K562 (cell line): Measurements from ENCODE around the gene OTULIN. TPM values are rescaled to one million over a fixed set of nuclear protein-coding genes. Genes with fewer than 3 reads are reported as not detected.

Experiments used
- ARHGAP35 ChIP-seq: fragments of 450-650 bp; IDR thresholded peaks from 2 replicates; pipeline ENCODE4 v1.6.1; 2018; ENCODE audit not compliant: partially characterized antibody
- CBFB ChIP-seq: sonication (generic); formaldehyde crosslinking; IDR thresholded peaks from 2 replicates; pipeline ENCODE4 v1.4.0; 2020; ENCODE audit warnings: mild to moderate bottlenecking, missing genetic modification reagents
- EZH2 ChIP-seq: IDR thresholded peaks from 2 replicates; pipeline ENCODE4 v1.6.1; 2012; ENCODE audit warnings: low read depth, mild to moderate bottlenecking, inconsistent platforms, low read length, borderline replicate concordance
- FOXA1 ChIP-seq: fragments of 450-650 bp; IDR thresholded peaks from 2 replicates; pipeline ENCODE4 v1.6.1; 2016; ENCODE audit warnings: mild to moderate bottlenecking, borderline replicate concordance
- HDAC3 ChIP-seq: fragments of 450-650 bp; IDR thresholded peaks from 2 replicates; pipeline ENCODE4 v1.6.1; 2018; ENCODE audit warnings: borderline replicate concordance, mild to moderate bottlenecking, moderate library complexity; ENCODE audit not compliant: partially characterized antibody
- NCOA2 ChIP-seq, 2 experiments: fragments of 450-650 bp; IDR thresholded peaks; 2 replicates each; pipeline ENCODE4 v1.6.1; 2018; ENCODE audit warnings: mild to moderate bottlenecking in 2 of 2, moderate library complexity in 1 of 2; ENCODE audit not compliant: partially characterized antibody in 2 of 2
- NEUROD1 ChIP-seq: fragments of 150-350 bp; IDR thresholded peaks from 2 replicates; pipeline ENCODE4 v1.6.1; 2014; ENCODE audit warnings: borderline replicate concordance, low read length, low read depth; ENCODE audit not compliant: partially characterized antibody
- NFRKB ChIP-seq: fragments of 450-650 bp; IDR thresholded peaks from 2 replicates; pipeline ENCODE4 v1.6.1; 2016; ENCODE audit warnings: low read depth
- PHF21A ChIP-seq: fragments of 450-650 bp; IDR thresholded peaks from 2 replicates; pipeline ENCODE4 v1.6.1; 2017; ENCODE audit warnings: low read depth, borderline replicate concordance
- PTBP1 ChIP-seq: fragments of 200-400 bp; formaldehyde crosslinking; IDR thresholded peaks from 2 replicates; pipeline ENCODE4 v1.6.1; 2017; ENCODE audit warnings: low read depth, low read length
- RB1 ChIP-seq: fragments of 450-650 bp; IDR thresholded peaks from 2 replicates; pipeline ENCODE4 v1.6.1; 2017; ENCODE audit warnings: low read depth, mild to moderate bottlenecking
- RBM14 ChIP-seq: fragments of 200-400 bp; formaldehyde crosslinking; IDR thresholded peaks from 2 replicates; pipeline ENCODE4 v1.6.1; 2018; ENCODE audit warnings: low read depth, mild to moderate bottlenecking, low read length, moderate library complexity, borderline replicate concordance; ENCODE audit not compliant: insufficient read depth
- SIRT6 ChIP-seq: IDR thresholded peaks from one replicate; pipeline ENCODE4 v1.6.1; 2012; ENCODE audit warnings: low read depth, mild to moderate bottlenecking, control low read depth, inconsistent platforms, low read length, moderate library complexity
- SMAD2 ChIP-seq: fragments of 150-350 bp; IDR thresholded peaks from 2 replicates; pipeline ENCODE4 v1.6.1; 2014; ENCODE audit warnings: low read depth, mild to moderate bottlenecking, low read length
- YBX1 ChIP-seq: fragments of 450-650 bp; IDR thresholded peaks from 2 replicates; pipeline ENCODE4 v1.7.1; 2016; ENCODE audit warnings: mild to moderate bottlenecking
- ZBTB34 ChIP-seq: fragments of 250-450 bp; sonication (Bioruptor Pico); IDR thresholded peaks from 2 replicates; pipeline ENCODE4 v1.8.0; 2021; ENCODE audit warnings: mild to moderate bottlenecking, moderate library complexity
- ZNF134 ChIP-seq: fragments of 250-450 bp; sonication (Bioruptor Pico); conservative IDR thresholded peaks from 2 replicates; pipeline ENCODE4 v1.4.0; 2020
- ZNF212 ChIP-seq: fragments of 450-650 bp; formaldehyde crosslinking; IDR thresholded peaks from 2 replicates; pipeline ENCODE4 v1.4.0; 2020; ENCODE audit warnings: mild to moderate bottlenecking
- ZNF274 ChIP-seq: IDR thresholded peaks from 2 replicates; pipeline ENCODE4 v1.6.1; 2011; ENCODE audit warnings: low read depth, mild to moderate bottlenecking, low read length, moderate library complexity, borderline replicate concordance
- ZNF395 ChIP-seq: fragments of 200-800 bp; sonication (Bioruptor generic); IDR thresholded peaks from 2 replicates; pipeline ENCODE4 v1.6.1; 2017; ENCODE audit warnings: missing genetic modification characterization, missing compliant biosample characterization
- ZNF398 ChIP-seq: fragments of 250-450 bp; sonication (Bioruptor Pico); IDR thresholded peaks from 2 replicates; pipeline ENCODE4 v1.8.0; 2021; ENCODE audit warnings: moderate library complexity, mild to moderate bottlenecking, inconsistent platforms
- ZNF551 ChIP-seq: fragments of 250-450 bp; sonication (Bioruptor Pico); IDR thresholded peaks from 2 replicates; pipeline ENCODE4 v1.5.0; 2021; ENCODE audit warnings: mild to moderate bottlenecking, moderate library complexity
- ZNF655 ChIP-seq: fragments of 250-450 bp; sonication (Bioruptor Pico); IDR thresholded peaks from 2 replicates; pipeline ENCODE4 v1.5.0; 2021
- ZNF668 ChIP-seq: fragments of 250-450 bp; sonication (Bioruptor Pico); IDR thresholded peaks from 2 replicates; pipeline ENCODE4 v1.8.0; 2022; ENCODE audit warnings: mild to moderate bottlenecking, inconsistent platforms
- ZNF696 ChIP-seq: fragments of 250-450 bp; sonication (Bioruptor Pico); conservative IDR thresholded peaks from 2 replicates; pipeline ENCODE4 v1.4.0; 2020; ENCODE audit warnings: mild to moderate bottlenecking, moderate library complexity
- ZNF699 ChIP-seq: fragments of 250-450 bp; sonication (Bioruptor Pico); IDR thresholded peaks from 2 replicates; pipeline ENCODE4 v1.8.0; 2021; ENCODE audit warnings: mild to moderate bottlenecking, moderate library complexity; ENCODE audit not compliant: insufficient replicate concordance
- polyA plus RNA-seq, 8 experiments: library from polyadenylated mRNA; depleted of rRNA in 4 of 8; stranded (reverse) in 5 of 8; unstranded in 3 of 8; fragments of >200 nt; fragmentation: Nextera tagmentation in 2 of 8; fragmentation: Illumina TruSeq in 1 of 8; extraction: Ambion mirVana in 2 of 8; extraction: Trizol in 1 of 8; gene quantifications; 2 replicates each; pipeline versions ENCODE4 v1.2.1 to v1.2.3, GENCODE V29; 2011 to 2014; ENCODE audit warnings: inconsistent platforms in 1 of 8, missing spikeins in 1 of 8
- total RNA-seq, 7 experiments: library from RNA; depleted of rRNA in 6 of 7; stranded (reverse); fragments of >200 nt in 6 of 7; fragmentation: Illumina TruSeq in 2 of 7; extraction: Trizol in 2 of 7; gene quantifications; 2 replicates each; pipeline versions ENCODE4 v1.2.1 to v1.2.3, GENCODE V29; 2011 to 2021; ENCODE audit warnings: low replicate concordance in 1 of 7

The OTULIN gene
- total and polyA plus RNA-seq, 9 of the 15 experiments (the other 6 are each of a cell fraction or from before 2014, with no cell fraction given): 3.3 to 33.6 (median 20.1) TPM

- TF ChIP-seq ZBTB34 (CRISPR knock-in tag): no peak
- TF ChIP-seq EZH2: peak; percentile 53; the same call in 1 of the 2 replicates
- TF ChIP-seq ZNF212 (CRISPR knock-in tag): no peak
- TF ChIP-seq RB1: no peak
- TF ChIP-seq RBM14: no peak
- TF ChIP-seq ZNF134 (CRISPR knock-in tag): no peak
- TF ChIP-seq NCOA2 (IDR thresholded peaks at IDR 0.05; ENCODE audit: partially characterized antibody in 2 of 2): no peak
- no peak for TF ChIP-seq ZNF655 (CRISPR knock-in tag)
- TF ChIP-seq NEUROD1: no peak
- TF ChIP-seq HDAC3: no peak
- no peak for TF ChIP-seq ZNF551 (CRISPR knock-in tag)
- no peak for TF ChIP-seq ZNF395 (CRISPR knock-in tag)
- TF ChIP-seq PHF21A: no peak
- TF ChIP-seq ZNF274: no peak
- no peak for TF ChIP-seq FOXA1
- no peak for TF ChIP-seq PTBP1
- TF ChIP-seq ZNF668 (CRISPR knock-in tag): no peak
- no peak for TF ChIP-seq SMAD2
- TF ChIP-seq SIRT6: no peak
- TF ChIP-seq YBX1: no peak
- no peak for TF ChIP-seq ZNF696 (CRISPR knock-in tag)
- TF ChIP-seq ZNF398 (CRISPR knock-in tag): no peak
- TF ChIP-seq CBFB: no peak
- no peak for TF ChIP-seq NFRKB
- no peak for TF ChIP-seq ZNF699 (CRISPR knock-in tag)
- no peak for TF ChIP-seq ARHGAP35
Measured at GRCh38 chr5:14727428-14727865, 62.9 kb downstream of the OTULIN start (continued).
